Heart right ventricle (tissue), 16 donors: ENCODE data around the gene ZNF367. TPM values are rescaled to one million over a fixed set of nuclear protein-coding genes. Genes with fewer than 3 reads are reported as not detected.

Experiments used
- ATAC-seq, 8 donors: fragments of 200-7000 bp; cut with Tn5 transposase; one replicate each; pipeline ENCODE4 v1.9.1; 2020; ENCODE audit warnings: mild to moderate bottlenecking in 8 of 8, moderate library complexity in 8 of 8, moderate number of reproducible peaks in 1 of 8
- DNase-seq, 2 donors: peaks; one replicate each; pipeline ENCODE4 v3.0.0-alpha.2; 2020
- H3K27ac ChIP-seq, 10 donors: fragments of 200-600 bp; sonication (generic) in 2 of 10; one replicate each; pipeline versions ENCODE4 v1.5.0 to v1.8.0; 2020 to 2022; ENCODE audit warnings: mild to moderate bottlenecking in 3 of 10
- H3K27me3 ChIP-seq, 7 donors: fragments of 200-600 bp; one replicate each; pipeline ENCODE4 v1.8.0; 2021 to 2022; ENCODE audit warnings: mild to moderate bottlenecking in 2 of 7
- H3K36me3 ChIP-seq, 9 donors: fragments of 200-600 bp; sonication (generic) in 1 of 9; one replicate each; pipeline versions ENCODE4 v1.5.0 to v1.8.0; 2020 to 2022; ENCODE audit warnings: mild to moderate bottlenecking in 2 of 9
- H3K4me1 ChIP-seq, 9 donors: fragments of 200-600 bp; sonication (generic) in 1 of 9; one replicate each; pipeline versions ENCODE4 v1.5.0 to v1.8.0; 2020 to 2022; ENCODE audit warnings: mild to moderate bottlenecking in 4 of 9
- H3K4me3 ChIP-seq, 10 donors: fragments of 200-600 bp; sonication (generic) in 2 of 10; one replicate each; pipeline versions ENCODE4 v1.5.0 to v1.8.0; 2020 to 2022; ENCODE audit warnings: mild to moderate bottlenecking in 7 of 10, moderate library complexity in 2 of 10
- H3K9me3 ChIP-seq, 11 donors: fragments of 200-600 bp in 10 of 11; sonication (generic) in 2 of 11; one replicate each; pipeline versions ENCODE4 v1.5.0 to v1.8.0; 2013 to 2022; ENCODE audit warnings: mild to moderate bottlenecking in 2 of 11, control low read depth in 1 of 11, moderate library complexity in 1 of 11
- WGBS, 2 donors: extraction: QIAGEN DNeasy Blood & Tissue Kit; methylation state at CpG; one replicate each; pipeline ENCODE4 v1.1.7; 2013; ENCODE audit warnings: inconsistent platforms in 1 of 2; 5-methylcytosine and 5-hydroxymethylcytosine counted together
- intact Hi-C, 10 donors: fragments of 100-400 bp; cut with DNase I; formaldehyde crosslinking; loops; one replicate each; pipeline versions ENCODE4 v1.11.1 to v1.14.2; 2022
- polyA plus RNA-seq, 2 donors: library from polyadenylated mRNA; stranded (reverse); fragments of 200-250 nt; gene quantifications; one replicate each; pipeline ENCODE4 v1.2.3, GENCODE V29; 2013
- total RNA-seq, 10 donors: library from RNA; stranded (reverse); fragmentation: NEBNext Ultra II Directional in 3 of 10; extraction: Animal tissue kit (Norgen Biotek cat#: 25700) in 3 of 10; gene quantifications; one replicate each; pipeline versions ENCODE4 v1.2.1 to v1.2.4, GENCODE V29; 2021 to 2023
- TF ChIP-seq, protein P1 (sequence below), 9 donors: fragments of 200-600 bp; sonication (generic) in 2 of 9; IDR thresholded peaks; one replicate each; pipeline versions ENCODE4 v1.5.0 to v1.8.0; 2021 to 2022; ENCODE audit warnings: antibody characterized with exemption in 9 of 9, mild to moderate bottlenecking in 5 of 9, moderate library complexity in 1 of 9
- donor health status: Arrhythmogenic right ventricular cardiomyopathy.
- donor health status: ischemic (EF 13 %, LVEDD 7.1; RV severe dilation, severe dysfunction).
- donor health status: healthy with polysubstance abuse.
- donor health status: DM: no; HTN: yes; CAD: no.
- donor health status: DM: no; HTN: no; CAD: no.
- donor health status: ischemic (EF 25% LVEDD 6.9; RV normal size, moderate dysfunction).
- donor health status: ischemic (EF 25% LVEDD 5.7; RV mildly dilated, moderate dysfunction).
- donor health status: healthy.
- donor health status: DM: yes; HTN: yes; CAD: no.
- donor health status: Ischemic cardiomyopathy.
- donor health status: ischemic (EF 35%, LVEDD 5.7; RV mildly dilated, moderate dysfunction).
- donor health status: nonischemic (EF 11% LVEDD 7.7; RV severe dilation, severe dysfunction).
- donor health status: DM: yes; HTN: yes; CAD: no.
- donor health status: PGD.
- donor health status: ischemic (EF 29% LVEDD 5.4; RV normal size, mild dysfunction).
- donor health status: nonischemic (EF 23%, LVEDD 6.1; RV moderate dilation, normal function).

The ZNF367 gene
- total and polyA plus RNA-seq, 12 donors: 1.2 to 6.4 (median 3.8) TPM

DNA sequence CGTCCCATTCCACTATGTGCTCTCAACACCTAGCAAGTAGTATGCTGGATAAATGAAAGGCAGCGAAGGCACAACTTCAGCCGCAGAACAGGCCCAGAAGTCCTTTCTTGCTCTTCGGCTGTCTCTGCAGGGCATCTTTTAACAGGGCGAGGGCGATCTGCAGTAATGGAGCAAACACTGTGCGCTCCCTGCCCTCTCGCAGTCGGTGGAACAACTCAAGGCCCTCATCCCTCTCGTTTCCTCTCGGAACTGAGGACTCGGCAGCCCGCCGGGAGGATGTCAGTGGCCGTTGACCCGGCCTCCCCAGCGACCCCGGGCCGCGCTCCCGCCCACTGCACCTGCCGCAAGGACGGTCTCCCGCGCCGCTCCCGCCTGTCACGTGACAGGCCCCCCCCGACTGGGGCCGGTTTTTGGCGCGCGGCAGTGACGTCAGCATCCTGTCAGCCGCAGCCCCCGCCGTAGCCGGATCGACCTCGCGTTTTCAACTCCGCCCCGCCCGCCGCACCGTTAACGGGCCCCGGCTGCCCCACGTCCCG, 1.1 kb downstream of the ZNF367 start:
- Histone ChIP-seq H3K4me3 (peak overlapping the region; percentile 56 to 97 (median 85)), H3K27me3 (no peaks in the 10 kb centered on the region), H3K4me1 (peaks cover 7 to 64% (median 33%) of the 10 kb centered on the region in 9 donors), H3K27ac (peak overlapping the region; percentile 72 to 100 (median 98)), H3K9me3 (no peaks in the 10 kb centered on the region), H3K36me3 (no peaks in the 10 kb centered on the region)
- DNase-seq (peak; percentile 90), ATAC-seq (peak; percentile 10 to 34 (median 22))
- intact Hi-C loops: loop anchor here in 6 of 10 donors (5.0 to 10.0 kb wide), 8 partner anchors 35 to 250 kb away; partner anchors contain the start of genes PRXL2C (in 2 of the 6), SLC35D2 (in 2 of the 6) and HABP4 (in 1 of the 6)
- WGBS, 2 donors: 0% methylated on average over 49 to 50 of the region's 50 CpGs
- TF ChIP-seq, protein P1, sequence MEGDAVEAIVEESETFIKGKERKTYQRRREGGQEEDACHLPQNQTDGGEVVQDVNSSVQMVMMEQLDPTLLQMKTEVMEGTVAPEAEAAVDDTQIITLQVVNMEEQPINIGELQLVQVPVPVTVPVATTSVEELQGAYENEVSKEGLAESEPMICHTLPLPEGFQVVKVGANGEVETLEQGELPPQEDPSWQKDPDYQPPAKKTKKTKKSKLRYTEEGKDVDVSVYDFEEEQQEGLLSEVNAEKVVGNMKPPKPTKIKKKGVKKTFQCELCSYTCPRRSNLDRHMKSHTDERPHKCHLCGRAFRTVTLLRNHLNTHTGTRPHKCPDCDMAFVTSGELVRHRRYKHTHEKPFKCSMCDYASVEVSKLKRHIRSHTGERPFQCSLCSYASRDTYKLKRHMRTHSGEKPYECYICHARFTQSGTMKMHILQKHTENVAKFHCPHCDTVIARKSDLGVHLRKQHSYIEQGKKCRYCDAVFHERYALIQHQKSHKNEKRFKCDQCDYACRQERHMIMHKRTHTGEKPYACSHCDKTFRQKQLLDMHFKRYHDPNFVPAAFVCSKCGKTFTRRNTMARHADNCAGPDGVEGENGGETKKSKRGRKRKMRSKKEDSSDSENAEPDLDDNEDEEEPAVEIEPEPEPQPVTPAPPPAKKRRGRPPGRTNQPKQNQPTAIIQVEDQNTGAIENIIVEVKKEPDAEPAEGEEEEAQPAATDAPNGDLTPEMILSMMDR (IDR thresholded peaks at IDR 0.05): peak in 4 of 9 donors; percentile 10 to 45 (median 38)

DNA sequence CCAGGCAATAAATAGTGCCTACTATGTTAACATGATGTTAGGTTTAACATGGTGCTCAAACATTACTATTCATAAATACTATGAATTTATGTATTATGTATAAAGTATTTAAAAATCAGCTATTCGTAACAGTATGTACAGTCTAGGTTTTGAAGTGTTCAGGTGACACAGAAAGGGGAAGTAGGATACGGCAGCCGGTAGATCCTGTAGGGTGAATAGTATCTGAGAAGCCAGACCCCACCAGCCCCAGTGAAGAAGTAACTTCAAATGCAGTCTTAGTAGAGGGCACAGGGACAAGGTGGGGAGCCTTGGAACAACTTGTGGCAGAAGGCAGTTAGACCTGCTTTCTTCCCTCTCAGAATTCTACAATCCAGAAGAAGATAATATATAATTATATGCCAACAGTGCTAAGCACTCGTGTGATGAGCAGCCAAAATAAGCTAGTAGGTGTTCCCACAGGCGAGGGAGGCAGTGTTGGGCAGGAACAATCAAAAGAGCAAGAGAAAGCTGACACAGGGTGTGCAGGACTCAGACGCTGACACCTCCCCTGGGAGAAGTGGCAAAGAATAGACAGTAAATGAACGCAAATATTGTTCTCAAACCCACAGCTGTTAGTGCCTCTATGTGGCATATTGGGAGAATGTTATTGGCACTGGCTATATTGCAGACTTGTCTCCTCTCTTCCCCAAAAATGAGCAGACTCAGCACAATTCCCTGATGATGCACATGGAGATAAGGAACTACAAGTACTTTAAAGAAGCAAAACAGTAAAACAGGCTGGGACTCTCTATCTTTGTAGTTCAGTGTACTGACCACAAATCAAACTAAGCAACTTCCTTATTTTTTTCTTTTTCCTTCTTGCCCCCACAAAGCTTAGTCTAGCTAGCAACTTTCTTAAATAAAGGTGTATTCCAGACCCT, 4.6 kb downstream of the ZNF367 start:
- Histone ChIP-seq H3K27me3 (no peaks in the 10 kb centered on the region), H3K4me1 (peaks cover 0 to 37% (median 10%) of the 10 kb centered on the region in 9 donors), H3K9me3 (no peaks in the 10 kb centered on the region), H3K4me3 (peak overlapping the region in 1 of 10 donors; percentile 14), H3K27ac (peak overlapping the region in 3 of 10 donors; percentile 7 to 65 (median 50)), H3K36me3 (no peaks in the 10 kb centered on the region)
- WGBS, 2 donors: 38 to 46% methylated on average over 7 of the region's 7 CpGs
- ATAC-seq (no peak), DNase-seq (peak in 1 of 2 donors; percentile 16)
- intact Hi-C loops: loop anchor here in 3 of 10 donors (2.0 to 10.0 kb wide), 3 partner anchors 23 to 241 kb away; partner anchors contain the start of gene PRXL2C (in 1 of the 3)
- TF ChIP-seq, protein P1 (IDR thresholded peaks at IDR 0.05): no peak

- intact Hi-C loops: loop anchor here in 2 of 10 donors (10.0 kb wide), 2 partner anchors 88 to 242 kb away; partner anchors contain the start of gene PRXL2C (in 1 of the 2)
- peaks cover 0 to 37% (median 10%) of the 10 kb centered on the region in 9 donors for H3K4me1 ChIP-seq
- H3K9me3 ChIP-seq: no peaks in the 10 kb centered on the region
- ATAC-seq (no peak), DNase-seq (no peak)
- H3K27me3 ChIP-seq: no peaks in the 10 kb centered on the region
- no peak overlapping the region for H3K4me3 ChIP-seq
- 87 to 91% methylated on average over 8 of the region's 8 CpGs for WGBS, 2 donors
- TF ChIP-seq, protein P1 (IDR thresholded peaks at IDR 0.05): no peak
- H3K36me3 ChIP-seq: no peaks in the 10 kb centered on the region
- H3K27ac ChIP-seq: no peak overlapping the region
Observed at GRCh38 chr9:96412174-96412913, 5.8 kb downstream of the ZNF367 start.
